Endodermal cell (in vitro differentiated cells): ENCODE measurements around the gene TAF7. TPM values are rescaled to one million over a fixed set of nuclear protein-coding genes. Genes with fewer than 3 reads are reported as not detected.
A peak's percentile ranks its signal among the peaks of the same experiment; 100 is the strongest.

Experiments used
- DNase-seq: peaks from one replicate; pipeline ENCODE4 v3.0.0-alpha.2; 2017
- H3K27ac ChIP-seq: 2 replicates; pipeline ENCODE4 v1.5.1; 2013; ENCODE audit warnings: mild to moderate bottlenecking, low read depth, low read length, moderate library complexity
- H3K27me3 ChIP-seq: 2 replicates; pipeline ENCODE4 v1.6.1; 2013; ENCODE audit warnings: mild to moderate bottlenecking, low read length, moderate library complexity; ENCODE audit not compliant: insufficient read depth, control insufficient read depth, poor library complexity, severe bottlenecking
- H3K36me3 ChIP-seq: 2 replicates; pipeline ENCODE4 v1.7.0; 2013; ENCODE audit warnings: mild to moderate bottlenecking, low read length, moderate library complexity; ENCODE audit not compliant: control insufficient read depth, insufficient read depth
- H3K4me1 ChIP-seq: one replicate; pipeline ENCODE4 v1.7.0; 2013; ENCODE audit warnings: low read length; ENCODE audit not compliant: control insufficient read depth, insufficient read depth
- H3K4me3 ChIP-seq: 2 replicates; pipeline ENCODE4 v1.5.1; 2013; ENCODE audit warnings: mild to moderate bottlenecking, low read length, moderate library complexity
- H3K9ac ChIP-seq: 2 replicates; pipeline ENCODE4 v1.6.1; 2013; ENCODE audit warnings: mild to moderate bottlenecking, low read length, moderate library complexity; ENCODE audit not compliant: poor library complexity, severe bottlenecking; ENCODE audit errors: extremely low read depth
- H3K9me3 ChIP-seq: 2 replicates; pipeline ENCODE4 v1.6.1; 2013; ENCODE audit warnings: mild to moderate bottlenecking, low read length, moderate library complexity; ENCODE audit not compliant: control insufficient read depth
- H3K27ac Mint-ChIP-seq: 2 replicates; pipeline ENCODE4 v1.8.0; 2020; ENCODE audit warnings: mixed read lengths
- H3K27me3 Mint-ChIP-seq: 2 replicates; pipeline ENCODE4 v1.8.0; 2021; ENCODE audit warnings: mild to moderate bottlenecking, mixed read lengths; ENCODE audit not compliant: insufficient read depth
- H3K36me3 Mint-ChIP-seq: 2 replicates; pipeline ENCODE4 v1.8.0; 2020; ENCODE audit warnings: low read depth, mixed read lengths
- H3K4me1 Mint-ChIP-seq: 2 replicates; pipeline ENCODE4 v1.8.0; 2020; ENCODE audit warnings: mixed read lengths
- H3K4me3 Mint-ChIP-seq: 2 replicates; pipeline ENCODE4 v1.8.0; 2020; ENCODE audit warnings: mild to moderate bottlenecking, moderate library complexity, mixed read lengths
- H3K9me3 Mint-ChIP-seq: 2 replicates; pipeline ENCODE4 v1.8.0; 2020; ENCODE audit warnings: mild to moderate bottlenecking, mixed read lengths
- CTCF ChIP-seq: fragments of 200-600 bp; sonication (generic); conservative IDR thresholded peaks from 2 replicates; pipeline ENCODE4 v1.5.0; 2021; ENCODE audit warnings: antibody characterized with exemption, mild to moderate bottlenecking
- WGBS, 2 experiments: methylation state at CpG; one replicate each; pipeline versions ENCODE4 v1.1.5 to v1.1.7; 2013; ENCODE audit warnings: missing lambda C conversion rate in 2 of 2, mixed read lengths in 1 of 2; ENCODE audit not compliant: insufficient coverage in 1 of 2, insufficient read length in 1 of 2; 5-methylcytosine and 5-hydroxymethylcytosine counted together
- total RNA-seq, 2 donors: library from RNA; stranded (reverse); fragmentation: NEBNext Ultra II Directional in 1 of 2; extraction: Animal tissue kit (Norgen Biotek cat#: 25700) in 1 of 2; gene quantifications; 2 replicates in 1 of 2; 3 replicates in 1 of 2; pipeline ENCODE4 v1.2.1, GENCODE V29; 2021

Gene TAF7
- total RNA-seq, 2 donors from 2014 or later: 85.4 to 99.0 TPM

- Histone ChIP-seq H3K9ac (no peak overlapping the region), H3K36me3 (no peaks in the 10 kb centered on the region), H3K4me1 (no peaks in the 10 kb centered on the region), H3K4me3 (no peak overlapping the region), H3K27me3 (no peaks in the 10 kb centered on the region), H3K27ac (no peak overlapping the region), H3K9me3 (peaks cover 50% of the 10 kb centered on the region)
- DNase-seq: peak; percentile 66
- H3K4me1 Mint-ChIP-seq: no peaks in the 10 kb centered on the region
- peaks cover 54% of the 10 kb centered on the region for H3K9me3 Mint-ChIP-seq
- TF ChIP-seq CTCF: peak; percentile 69
- WGBS, 2 experiments: 82 to 93% methylated on average over 2 to 3 of the region's 3 CpGs
- no peak overlapping the region for H3K4me3 Mint-ChIP-seq
- H3K36me3 Mint-ChIP-seq: peaks cover 11% of the 10 kb centered on the region
- no peak overlapping the region for H3K27ac Mint-ChIP-seq
- H3K27me3 Mint-ChIP-seq: no peaks in the 10 kb centered on the region
Measured at GRCh38 chr5:141272906-141273305, 47.7 kb downstream of the TAF7 start.

- Mint-ChIP-seq H3K36me3 (peaks cover 16% of the 10 kb centered on the region), H3K9me3 (peaks cover 73% of the 10 kb centered on the region), H3K27ac (no peak overlapping the region), H3K4me3 (no peak overlapping the region), H3K27me3 (no peaks in the 10 kb centered on the region), H3K4me1 (no peaks in the 10 kb centered on the region)
- peaks cover 74% of the 10 kb centered on the region for H3K9me3 ChIP-seq
- DNase-seq: no peak
- no peaks in the 10 kb centered on the region for H3K36me3 ChIP-seq
- H3K27me3 ChIP-seq: no peaks in the 10 kb centered on the region
- no peak overlapping the region for H3K9ac ChIP-seq
- H3K4me3 ChIP-seq: no peak overlapping the region
- no peak overlapping the region for H3K27ac ChIP-seq
- H3K4me1 ChIP-seq: no peaks in the 10 kb centered on the region
- WGBS, 2 experiments: 80 to 88% methylated on average over 1 to 4 of the region's 4 CpGs
- no peak for TF ChIP-seq CTCF
Measured at GRCh38 chr5:141269195-141269594, 51.4 kb downstream of the TAF7 start.

Other genes starting within 250 kb of the TAF7 start
- 10 to 100 TPM; 28.4 to 32.1 TPM for gene PCDHB2, start 226.2 kb downstream of the TAF7 start, total RNA-seq
- gene PCDHB3, start 220.3 kb downstream of the TAF7 start, total RNA-seq: 10 to 100 TPM in 1 of 2 donors, 1 to 10 TPM in 1; 4.3 to 17.7 TPM
- gene PCDHB4, start 199.0 kb downstream of the TAF7 start, total RNA-seq: 1 to 10 TPM; 1.7 to 3.3 TPM
- 10 to 100 TPM in 1 of 2 donors, 1 to 10 TPM in 1; 2.4 to 43.5 TPM for gene PCDHB5, start 185.6 kb downstream of the TAF7 start, total RNA-seq
- 1 to 10 TPM in 1 of 2 donors, under 1 TPM in 1; 0.66 to 2.0 TPM for gene PCDHB6, start 170.7 kb downstream of the TAF7 start, total RNA-seq
- under 1 TPM; 0.42 to 0.75 TPM for gene PCDHB7, start 148.1 kb downstream of the TAF7 start, total RNA-seq
- 1 to 10 TPM in 1 of 2 donors, under 1 TPM in 1; 0.71 to 3.6 TPM for gene PCDHB8, start 143.0 kb downstream of the TAF7 start, total RNA-seq
- gene PCDHB16, start 138.4 kb downstream of the TAF7 start, total RNA-seq: 10 to 100 TPM in 1 of 2 donors, 1 to 10 TPM in 1; 9.7 to 14.8 TPM
- 1 to 10 TPM; 3.2 to 5.1 TPM for gene PCDHB9, start 133.6 kb downstream of the TAF7 start, total RNA-seq
- gene PCDHB10, start 128.4 kb downstream of the TAF7 start, total RNA-seq: 1 to 10 TPM; 2.9 to 3.5 TPM
- 1 to 10 TPM; 2.6 to 4.7 TPM for gene PCDHB11, start 121.2 kb downstream of the TAF7 start, total RNA-seq
- 1 to 10 TPM; 1.6 to 5.0 TPM for gene PCDHB12, start 112.1 kb downstream of the TAF7 start, total RNA-seq
- gene PCDHB13, start 106.9 kb downstream of the TAF7 start, total RNA-seq: 1 to 10 TPM; 1.8 to 3.3 TPM
- 1 to 10 TPM; 2.6 to 2.8 TPM for gene PCDHB14, start 97.4 kb downstream of the TAF7 start, total RNA-seq
- gene PCDHB15, start 75.4 kb downstream of the TAF7 start, total RNA-seq: 1 to 10 TPM; 3.7 to 9.8 TPM
- under 1 TPM; 0.55 to 0.68 TPM for gene SLC25A2, start 16.7 kb downstream of the TAF7 start, total RNA-seq
- gene PCDHGA1, start 9.7 kb upstream of the TAF7 start, total RNA-seq: 1 to 10 TPM in 1 of 2 donors, under 1 TPM in 1; 0.38 to 2.2 TPM
- 1 to 10 TPM in 1 of 2 donors, under 1 TPM in 1; 0.09 to 2.0 TPM for gene PCDHGA2, start 18.0 kb upstream of the TAF7 start, total RNA-seq
- 1 to 10 TPM in 1 of 2 donors, not detected in 1; 4.3 TPM for gene PCDHGA3, start 23.0 kb upstream of the TAF7 start, total RNA-seq
- gene PCDHGB1, start 29.3 kb upstream of the TAF7 start, total RNA-seq: 1 to 10 TPM; 1.4 to 6.6 TPM
- 1 to 10 TPM in 1 of 2 donors, under 1 TPM in 1; 0.86 to 5.0 TPM for gene PCDHGA4, start 34.2 kb upstream of the TAF7 start, total RNA-seq
- 1 to 10 TPM; 1.6 to 5.2 TPM for gene PCDHGB2, start 39.2 kb upstream of the TAF7 start, total RNA-seq
- 1 to 10 TPM in 1 of 2 donors, under 1 TPM in 1; 0.51 to 3.0 TPM for gene PCDHGA5, start 43.4 kb upstream of the TAF7 start, total RNA-seq
- 1 to 10 TPM in 1 of 2 donors, under 1 TPM in 1; 0.40 to 4.6 TPM for gene PCDHGB3, start 49.5 kb upstream of the TAF7 start, total RNA-seq
- gene PCDHGA6, start 53.1 kb upstream of the TAF7 start, total RNA-seq: 1 to 10 TPM in 1 of 2 donors, under 1 TPM in 1; 0.55 to 3.8 TPM
- gene PCDHGA7, start 62.0 kb upstream of the TAF7 start, total RNA-seq: 1 to 10 TPM in 1 of 2 donors, under 1 TPM in 1; 0.40 to 1.9 TPM
- 10 to 100 TPM; 10.7 to 13.9 TPM for gene PCDHGB4, start 66.9 kb upstream of the TAF7 start, total RNA-seq
- gene PCDHGA8, start 71.8 kb upstream of the TAF7 start, total RNA-seq: 1 to 10 TPM; 1.1 to 3.0 TPM
- 10 to 100 TPM in 1 of 2 donors, 1 to 10 TPM in 1; 1.3 to 17.3 TPM for gene PCDHGB5, start 77.2 kb upstream of the TAF7 start, total RNA-seq
- gene PCDHGA9, start 82.0 kb upstream of the TAF7 start, total RNA-seq: 1 to 10 TPM in 1 of 2 donors, under 1 TPM in 1; 0.89 to 7.3 TPM
- gene PCDHGB6, start 87.2 kb upstream of the TAF7 start, total RNA-seq: 10 to 100 TPM in 1 of 2 donors, 1 to 10 TPM in 1; 8.3 to 10.8 TPM
- 10 to 100 TPM in 1 of 2 donors, 1 to 10 TPM in 1; 3.2 to 20.7 TPM for gene PCDHGA10, start 92.2 kb upstream of the TAF7 start, total RNA-seq
- 10 to 100 TPM; 15.3 to 19.3 TPM for gene PCDHGB7, start 96.9 kb upstream of the TAF7 start, total RNA-seq
- gene PCDHGA11, start 100.3 kb upstream of the TAF7 start, total RNA-seq: 10 to 100 TPM in 1 of 2 donors, 1 to 10 TPM in 1; 8.5 to 10.6 TPM
- gene PCDHGA12, start 109.7 kb upstream of the TAF7 start, total RNA-seq: 1 to 10 TPM; 1.4 to 4.1 TPM
- gene PCDHGC3, start 155.2 kb upstream of the TAF7 start, total RNA-seq: 10 to 100 TPM; 13.9 to 27.6 TPM
- gene PCDHGC4, start 164.2 kb upstream of the TAF7 start, total RNA-seq: 1 to 10 TPM; 2.6 to 3.0 TPM
- 1 to 10 TPM in 1 of 2 donors, under 1 TPM in 1; 0.71 to 1.8 TPM for gene PCDHGC5, start 168.3 kb upstream of the TAF7 start, total RNA-seq